HCT116 (cell line): ENCODE results near the gene HPCA. TPM values are rescaled to one million over a fixed set of nuclear protein-coding genes. Genes with fewer than 3 reads are reported as not detected.

ENCODE experiments used
- ATAC-seq: fragments of 200-7000 bp; cut with Tn5 transposase; 2 replicates; pipeline ENCODE4 v1.9.1; 2020; ENCODE audit warnings: mild to moderate bottlenecking, moderate library complexity
- BruUV-seq: library from RNA; stranded (reverse); fragments of 400-500 nt; replicated peaks from 2 replicates; lab custom pipeline; 2021; lab: Mats Ljungman, UMichigan
- CTCF ChIA-PET: fragments of 300-600 bp; sonication (Branson Sonifier 250); formaldehyde crosslinking; loops from one replicate; lab custom pipeline; 2021; ENCODE audit warnings: antibody characterized with exemption; lab: Charles Lee
- POLR2A ChIA-PET: fragments of 300-600, 350-600 bp; sonication (Branson Sonifier 250); formaldehyde crosslinking; loops from one replicate; lab custom pipeline; 2021; ENCODE audit warnings: antibody characterized with exemption; lab: Charles Lee
- RAD21 ChIA-PET, 2 experiments: fragments of 300-600 bp; sonication (Branson Sonifier 250); formaldehyde crosslinking; loops; one replicate each; lab custom pipeline; 2023; ENCODE audit warnings: low total read pairs in 2 of 2; ENCODE audit not compliant: uncharacterized antibody in 2 of 2, unreplicated experiment in 2 of 2, low non-redundant PET in 1 of 2; lab: Charles Lee
- DNase-seq: peaks from one replicate; pipeline ENCODE4 v3.0.0-alpha.2; 2010; ENCODE audit warnings: low read depth, low spot score
- H2AFZ ChIP-seq: fragments of 200-600 bp; shearing (Covaris generic), sonication (generic); 2 replicates; pipeline ENCODE4 v1.6.1; 2017; ENCODE audit warnings: low read depth, mixed run types, mixed read lengths, antibody characterized with exemption, low read length; ENCODE audit not compliant: poor library complexity, severe bottlenecking
- H3K27ac ChIP-seq: 2 replicates; pipeline ENCODE4 v1.5.1; 2012; ENCODE audit warnings: low read depth, low read length
- H3K27me3 ChIP-seq: fragments of 200-600 bp; sonication (generic); 2 replicates; pipeline ENCODE4 v1.6.1; 2016; ENCODE audit warnings: mixed run types, low read length, mixed read lengths; ENCODE audit not compliant: insufficient read depth
- H3K36me3 ChIP-seq, 2 experiments: fragments of 200-500 bp in 1 of 2; fragments of 200-600 bp in 1 of 2; sonication (Bioruptor generic) in 1 of 2; sonication (generic) in 1 of 2; 2 replicates each; pipeline versions ENCODE4 v1.5.1 to v1.6.1; 2014 to 2016; ENCODE audit warnings: low read length in 2 of 2, inconsistent platforms in 1 of 2, mixed read lengths in 1 of 2, mixed run types in 1 of 2; ENCODE audit not compliant: insufficient read depth in 2 of 2, control insufficient read depth in 1 of 2
- H3K4me1 ChIP-seq, 2 experiments: fragments of 200-600 bp in 1 of 2; sonication (generic) in 1 of 2; 2 replicates each; pipeline versions ENCODE4 v1.5.1 to v1.6.1; 2012 to 2017; ENCODE audit warnings: low read length in 2 of 2, inconsistent platforms in 1 of 2, mild to moderate bottlenecking in 1 of 2, mixed read lengths in 1 of 2, mixed run types in 1 of 2, moderate library complexity in 1 of 2; ENCODE audit not compliant: insufficient read depth in 2 of 2, control insufficient read depth in 1 of 2
- H3K4me2 ChIP-seq: fragments of 200-600 bp; sonication (generic); 2 replicates; pipeline ENCODE4 v1.6.1; 2017; ENCODE audit warnings: mixed run types, low read length, mixed read lengths
- H3K4me3 ChIP-seq, 2 experiments: fragments of 200-600 bp in 1 of 2; sonication (generic) in 1 of 2; replicated peaks in 1 of 2; 2 replicates each; pipeline ENCODE4 v1.5.1; 2011 to 2016; ENCODE audit warnings: low read length in 2 of 2, control low read depth in 1 of 2, low read depth in 1 of 2, mild to moderate bottlenecking in 1 of 2, mixed read lengths in 1 of 2, mixed run types in 1 of 2
- H3K79me2 ChIP-seq: fragments of 200-600 bp; sonication (generic); 2 replicates; pipeline ENCODE4 v1.6.1; 2017; ENCODE audit warnings: mild to moderate bottlenecking, mixed run types, low read length, moderate library complexity, mixed read lengths; ENCODE audit not compliant: insufficient read depth
- H3K9ac ChIP-seq: fragments of 200-600 bp; sonication (generic); 2 replicates; pipeline ENCODE4 v1.6.1; 2016; ENCODE audit warnings: low read length, mixed read lengths
- H3K9me2 ChIP-seq: fragments of 200-600 bp; sonication (generic), shearing (Covaris generic); 2 replicates; pipeline ENCODE4 v1.6.1; 2017; ENCODE audit warnings: mixed run types, mild to moderate bottlenecking, moderate library complexity; ENCODE audit not compliant: insufficient read depth
- H3K9me3 ChIP-seq, 2 experiments: fragments of 200-500 bp in 1 of 2; fragments of 200-600 bp in 1 of 2; sonication (Bioruptor generic) in 1 of 2; sonication (generic) in 1 of 2; 2 replicates each; pipeline ENCODE4 v1.6.1; 2014 to 2017; ENCODE audit warnings: low read length in 2 of 2, mixed read lengths in 2 of 2, inconsistent platforms in 1 of 2, low read depth in 1 of 2, mild to moderate bottlenecking in 1 of 2, mixed run types in 1 of 2, moderate library complexity in 1 of 2; ENCODE audit not compliant: control insufficient read depth in 1 of 2, insufficient read depth in 1 of 2
- H4K20me1 ChIP-seq: fragments of 200-600 bp; sonication (generic), shearing (Covaris generic); 2 replicates; pipeline ENCODE4 v1.6.1; 2017; ENCODE audit warnings: mixed run types, mild to moderate bottlenecking, moderate library complexity; ENCODE audit not compliant: insufficient read depth
- CBX3 ChIP-seq: IDR thresholded peaks from 2 replicates; pipeline ENCODE4 v1.6.1; 2012; ENCODE audit warnings: low read depth
- CEBPB ChIP-seq: IDR thresholded peaks from 2 replicates; pipeline ENCODE4 v1.6.1; 2012; ENCODE audit warnings: low read depth
- EZH2phosphoT487 ChIP-seq: fragments of 200-600 bp; IDR thresholded peaks from 2 replicates; pipeline ENCODE4 v1.6.1; 2018; ENCODE audit warnings: antibody characterized with exemption, borderline replicate concordance
- FOSL1 ChIP-seq: IDR thresholded peaks from 2 replicates; pipeline ENCODE4 v1.6.1; 2012; ENCODE audit warnings: low read depth
- JUND ChIP-seq: IDR thresholded peaks from 2 replicates; pipeline ENCODE4 v1.6.1; 2012
- MAX ChIP-seq: IDR thresholded peaks from 2 replicates; pipeline ENCODE4 v1.6.1; 2012
- POLR2AphosphoS5 ChIP-seq: IDR thresholded peaks from 2 replicates; pipeline ENCODE4 v1.6.1; 2011; ENCODE audit warnings: mild to moderate bottlenecking, low read depth, low read length, moderate library complexity
- RAD21 ChIP-seq: IDR thresholded peaks from 2 replicates; pipeline ENCODE4 v1.6.1; 2012; ENCODE audit warnings: low read depth, mild to moderate bottlenecking
- REST ChIP-seq: IDR thresholded peaks from 2 replicates; pipeline ENCODE4 v1.6.1; 2012; ENCODE audit warnings: low read depth
- SP1 ChIP-seq: IDR thresholded peaks from 2 replicates; pipeline ENCODE4 v1.6.1; 2012; ENCODE audit warnings: low read depth
- SRF ChIP-seq: IDR thresholded peaks from 2 replicates; pipeline ENCODE4 v1.6.1; 2012; ENCODE audit warnings: low read depth
- TCF7L2 ChIP-seq: IDR thresholded peaks from 2 replicates; pipeline ENCODE4 v1.7.0; 2011; ENCODE audit warnings: borderline replicate concordance, inconsistent platforms; ENCODE audit not compliant: insufficient read depth, insufficient read length; ENCODE audit errors: extremely low read depth
- YY1 ChIP-seq: IDR thresholded peaks from 2 replicates; pipeline ENCODE4 v1.6.1; 2011; ENCODE audit warnings: low read length, low read depth, moderate library complexity, mild to moderate bottlenecking; ENCODE audit not compliant: insufficient replicate concordance; ENCODE audit errors: extremely low read depth
- ZBTB33 ChIP-seq: IDR thresholded peaks from 2 replicates; pipeline ENCODE4 v1.6.1; 2011; ENCODE audit warnings: mild to moderate bottlenecking, low read length, moderate library complexity; ENCODE audit not compliant: insufficient replicate concordance; ENCODE audit errors: extremely low read depth
- ZFX ChIP-seq: fragments of 450-650 bp; IDR thresholded peaks from 2 replicates; pipeline ENCODE4 v1.6.1; 2017
- ZNF274 ChIP-seq: fragments of 200-500 bp; sonication (Bioruptor generic); IDR thresholded peaks from 2 replicates; pipeline ENCODE4 v1.6.1; 2014; ENCODE audit warnings: mild to moderate bottlenecking, low read depth, low read length, inconsistent platforms
- intact Hi-C: fragments of 100-400 bp; cut with micrococcal nuclease; formaldehyde crosslinking; loops from 2 replicates; pipeline ENCODE4 v1.10.0; 2022
- total RNA-seq: library from RNA; stranded (reverse); gene quantifications from one replicate; pipeline ENCODE4 v1.2.1, GENCODE V29; 2021; ENCODE audit not compliant: unreplicated experiment

The HPCA gene
- total RNA-seq, 1 experiment from 2014 or later: 0.15 TPM

GRCh38 chr1:32906654-32907053 lies 20.4 kb downstream of the HPCA start:
- BruUV-seq: no TSS peak
- TF ChIP-seq MAX: no peak
- TF ChIP-seq TCF7L2: no peak
- no peak for TF ChIP-seq ZBTB33
- no peak for TF ChIP-seq CBX3
- no peak for TF ChIP-seq JUND

GRCh38 chr1:32907435-32907834 lies 21.1 kb downstream of the HPCA start:
- no peak overlapping the region for H3K4me2 ChIP-seq
- H3K27me3 ChIP-seq: no peaks in the 10 kb centered on the region
- no peaks in the 10 kb centered on the region for H4K20me1 ChIP-seq
- H3K9me2 ChIP-seq: no peaks in the 10 kb centered on the region
- no peak overlapping the region for H3K9ac ChIP-seq
- peaks cover 2 to 11% of the 10 kb centered on the region in 2 experiments; a peak in 2 of 4 replicates for H3K4me1 ChIP-seq
- RAD21 ChIA-PET: no interaction called here
- ATAC-seq (no peak), DNase-seq (no peak)
- CTCF ChIA-PET: interaction anchor here (1.1 kb wide), 1 partner anchor 14 kb away, joined by 3 read pairs; no protein-coding TSS in a partner anchor
- H3K4me3 ChIP-seq: no peak overlapping the region
- BruUV-seq: no TSS peak
- no peaks in the 10 kb centered on the region for H3K79me2 ChIP-seq
- no peaks in the 10 kb centered on the region for H3K9me3 ChIP-seq
- no peaks in the 10 kb centered on the region for H3K36me3 ChIP-seq
- intact Hi-C loops: loop anchor here (10.0 kb wide), 1 partner anchor 147 kb away; no protein-coding TSS in a partner anchor
- no peak overlapping the region for H3K27ac ChIP-seq
- no peak overlapping the region for H2AFZ ChIP-seq
- POLR2A ChIA-PET: no interaction called here
- no peak for TF ChIP-seq REST
- no peak for TF ChIP-seq YY1
- no peak for TF ChIP-seq ZNF274
- no peak for TF ChIP-seq RAD21
- TF ChIP-seq TCF7L2: no peak
- no peak for TF ChIP-seq JUND
- no peak for TF ChIP-seq ZFX
- no peak for TF ChIP-seq SP1
- no peak for TF ChIP-seq FOSL1
- no peak for TF ChIP-seq POLR2AphosphoS5
- TF ChIP-seq SRF: no peak
- TF ChIP-seq CEBPB: no peak
- no peak for TF ChIP-seq EZH2phosphoT487

More at GRCh38 chr1:32906654-32907053, 20.4 kb downstream of the HPCA start:
- CTCF ChIA-PET: interaction anchor here (1.1 kb wide), 1 partner anchor 14 kb away, joined by 3 read pairs; no protein-coding TSS in a partner anchor
- Histone ChIP-seq H3K9me3 (no peaks in the 10 kb centered on the region), H3K4me1 (peaks cover 8 to 19% of the 10 kb centered on the region in 2 experiments; a peak in 3 of 4 replicates), H3K27ac (no peak overlapping the region), H3K36me3 (no peaks in the 10 kb centered on the region), H3K4me2 (no peak overlapping the region), H3K27me3 (no peaks in the 10 kb centered on the region), H3K79me2 (no peaks in the 10 kb centered on the region), H2AFZ (no peak overlapping the region), H3K9me2 (no peaks in the 10 kb centered on the region), H3K4me3 (no peak overlapping the region), H4K20me1 (no peaks in the 10 kb centered on the region), H3K9ac (no peak overlapping the region)
- ATAC-seq: no peak
- POLR2A ChIA-PET: no interaction called here
- RAD21 ChIA-PET: no interaction called here
- intact Hi-C loops: loop anchor here (10.0 kb wide), 1 partner anchor 148 kb away; no protein-coding TSS in a partner anchor
- DNase-seq: no peak
